ENCODE results near the gene CMKLR1.

The CMKLR1 gene

GRCh38 chr12:108238474-108238873 is 100.6 kb downstream of the CMKLR1 start:
- in situ Hi-C loops (cut with HindIII; ENCODE audit: low sequenced_read_pairs), result no loop called here

Measured in endothelial cell of hepatic sinusoid (primary cell).